Bronchial epithelial cell (primary cell): Measurements from ENCODE around the gene STXBP5. TPM values are rescaled to one million over a fixed set of nuclear protein-coding genes. Genes with fewer than 3 reads are reported as not detected.

ENCODE experiments used
- DNase-seq: peaks from one replicate; pipeline ENCODE4 v3.0.0-alpha.2; 2010; ENCODE audit warnings: low read depth
- FAIRE-seq: peaks from 2 replicates; lab custom pipeline; 2011; peaks lifted over from hg19 to GRCh38; lab: Jason Lieb, UNC
- H3K27me3 ChIP-seq: 2 replicates; pipeline ENCODE4 v1.5.1; 2011; ENCODE audit warnings: low read length; ENCODE audit not compliant: control insufficient read depth, insufficient read depth
- H3K36me3 ChIP-seq: 2 replicates; pipeline ENCODE4 v1.5.1; 2011; ENCODE audit warnings: low read length; ENCODE audit not compliant: control insufficient read depth, insufficient read depth
- H3K4me3 ChIP-seq: 2 replicates; pipeline ENCODE4 v1.5.1; 2011; ENCODE audit warnings: mild to moderate bottlenecking, low read depth, low read length, control low read depth
- total RNA-seq: library from RNA; depleted of rRNA; stranded (reverse); fragments of >200 nt; gene quantifications from 2 replicates; pipeline ENCODE4 v1.2.1, GENCODE V29; 2014
- TF ChIP-seq, protein P1 (sequence below): IDR thresholded peaks from 2 replicates; pipeline ENCODE4 v1.5.1; 2011; ENCODE audit warnings: mild to moderate bottlenecking, moderate library complexity, low read length, control low read depth, inconsistent platforms; ENCODE audit not compliant: insufficient read depth, severe bottlenecking

The STXBP5 gene
- total RNA-seq, 1 donor from 2014 or later: 19.2 TPM

- TF ChIP-seq, protein P1, sequence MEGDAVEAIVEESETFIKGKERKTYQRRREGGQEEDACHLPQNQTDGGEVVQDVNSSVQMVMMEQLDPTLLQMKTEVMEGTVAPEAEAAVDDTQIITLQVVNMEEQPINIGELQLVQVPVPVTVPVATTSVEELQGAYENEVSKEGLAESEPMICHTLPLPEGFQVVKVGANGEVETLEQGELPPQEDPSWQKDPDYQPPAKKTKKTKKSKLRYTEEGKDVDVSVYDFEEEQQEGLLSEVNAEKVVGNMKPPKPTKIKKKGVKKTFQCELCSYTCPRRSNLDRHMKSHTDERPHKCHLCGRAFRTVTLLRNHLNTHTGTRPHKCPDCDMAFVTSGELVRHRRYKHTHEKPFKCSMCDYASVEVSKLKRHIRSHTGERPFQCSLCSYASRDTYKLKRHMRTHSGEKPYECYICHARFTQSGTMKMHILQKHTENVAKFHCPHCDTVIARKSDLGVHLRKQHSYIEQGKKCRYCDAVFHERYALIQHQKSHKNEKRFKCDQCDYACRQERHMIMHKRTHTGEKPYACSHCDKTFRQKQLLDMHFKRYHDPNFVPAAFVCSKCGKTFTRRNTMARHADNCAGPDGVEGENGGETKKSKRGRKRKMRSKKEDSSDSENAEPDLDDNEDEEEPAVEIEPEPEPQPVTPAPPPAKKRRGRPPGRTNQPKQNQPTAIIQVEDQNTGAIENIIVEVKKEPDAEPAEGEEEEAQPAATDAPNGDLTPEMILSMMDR: peak; percentile 24
- no peaks in the 10 kb centered on the region for H3K36me3 ChIP-seq
- no peak overlapping the region for H3K4me3 ChIP-seq
- FAIRE-seq (no peak), DNase-seq (peak; percentile 34)
- no peaks in the 10 kb centered on the region for H3K27me3 ChIP-seq
These were observed 186.8 kb downstream of the STXBP5 start for GRCh38 chr6:147390909-147391536.

- Histone ChIP-seq H3K27me3 (no peaks in the 10 kb centered on the region), H3K36me3 (no peaks in the 10 kb centered on the region), H3K4me3 (no peak overlapping the region)
- FAIRE-seq: no peak
- DNase-seq: no peak
- TF ChIP-seq, protein P1: no peak
These were observed 188.9 kb downstream of the STXBP5 start for GRCh38 chr6:147392917-147393625.

DNA sequence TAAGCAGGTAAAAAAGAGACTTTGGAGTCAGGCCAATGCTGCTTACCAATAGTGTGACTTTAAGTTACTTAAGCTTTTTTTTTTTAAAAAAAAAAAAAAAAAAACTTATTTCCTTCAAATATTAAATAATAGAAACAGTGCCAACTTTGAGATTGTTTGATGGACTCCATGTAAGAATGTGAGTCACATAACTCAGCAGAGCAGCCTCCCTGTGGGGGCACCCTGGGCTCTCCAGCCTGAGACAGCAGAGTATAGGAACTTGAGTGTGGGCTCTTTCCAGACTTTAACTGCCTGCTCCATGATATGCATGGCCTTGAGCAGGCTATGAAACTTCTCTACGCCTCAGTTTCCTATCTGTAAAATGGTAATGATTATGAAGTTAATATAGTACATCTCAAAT lies 190.9 kb downstream of the STXBP5 start:
- DNase-seq (no peak), FAIRE-seq (no peak)
- no peak overlapping the region for H3K4me3 ChIP-seq
- no peaks in the 10 kb centered on the region for H3K36me3 ChIP-seq
- H3K27me3 ChIP-seq: no peaks in the 10 kb centered on the region
- TF ChIP-seq, protein P1: no peak

DNA sequence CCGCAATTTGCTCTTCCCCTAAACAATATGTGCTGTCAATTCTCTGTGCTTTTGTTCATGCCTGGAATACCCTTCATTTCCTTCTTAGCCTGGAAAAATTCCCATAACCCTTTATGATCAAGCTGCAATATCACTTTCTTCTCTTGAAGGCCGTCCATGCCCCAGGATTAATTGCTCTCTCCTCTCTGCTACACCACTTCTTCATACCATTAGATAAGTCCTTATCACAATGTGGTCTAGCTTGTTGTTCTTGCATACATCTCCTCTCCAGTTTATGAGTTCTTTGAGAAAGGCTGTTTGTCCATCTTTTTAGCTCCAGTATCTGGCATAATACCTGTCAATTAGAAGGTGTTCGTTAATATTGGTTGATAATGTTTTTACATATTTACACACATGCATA lies 193.1 kb downstream of the STXBP5 start:
- H3K4me3 ChIP-seq: no peak overlapping the region
- TF ChIP-seq, protein P1: no peak
- DNase-seq (no peak), FAIRE-seq (no peak)
- no peaks in the 10 kb centered on the region for H3K27me3 ChIP-seq
- no peaks in the 10 kb centered on the region for H3K36me3 ChIP-seq

- H3K36me3 ChIP-seq: no peaks in the 10 kb centered on the region
- no peak for FAIRE-seq
- TF ChIP-seq, protein P1: no peak
- H3K4me3 ChIP-seq: no peak overlapping the region
- DNase-seq: no peak
- H3K27me3 ChIP-seq: no peaks in the 10 kb centered on the region
These were observed 196.8 kb downstream of the STXBP5 start for GRCh38 chr6:147400968-147401367.

DNA sequence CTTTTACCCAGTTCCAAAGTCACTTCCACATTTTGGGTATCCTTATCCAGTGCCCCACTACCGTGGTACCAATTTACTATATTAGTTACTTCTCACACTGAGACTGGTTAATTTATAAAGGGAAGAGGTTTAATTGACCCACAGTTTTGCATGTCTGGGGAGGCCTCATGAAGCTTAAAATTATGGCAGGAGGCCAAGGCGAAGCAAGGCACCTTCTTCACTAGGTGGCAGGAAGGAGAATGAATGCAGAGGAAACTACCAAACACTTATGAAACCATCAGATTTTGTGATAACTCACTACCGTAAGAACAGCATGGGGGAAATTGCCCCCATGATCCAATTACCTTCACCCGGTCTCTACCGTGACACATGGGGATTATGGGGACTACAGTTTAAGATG lies 197.6 kb downstream of the STXBP5 start:
- FAIRE-seq (no peak), DNase-seq (no peak)
- Histone ChIP-seq H3K27me3 (no peaks in the 10 kb centered on the region), H3K36me3 (no peaks in the 10 kb centered on the region), H3K4me3 (no peak overlapping the region)
- TF ChIP-seq, protein P1: no peak
